T follicular helper cell (primary cell): Measurements from ENCODE around the gene B9D1.

Source experiments
- DNase-seq: peaks from one replicate; pipeline ENCODE4 v3.0.0-alpha.2; 2020; ENCODE audit warnings: low read depth
- total RNA-seq, 2 experiments: gene quantifications; one replicate each; lab custom pipeline; 2026; lab: John Stamatoyannopoulos, UW

The B9D1 gene
- 0.96 to 1.7 reads per million in 2 experiments for total RNA-seq

GRCh38 chr17:19362277-19363113 lies at the start of gene B9D1:
Gene B9D1 (minus strand): TSS chr17:19362723. CDS start chr17:19362569, 154 bp downstream.
- DNase-seq, result peak; percentile 92

GRCh38 chr17:19411631-19412030 lies 49.1 kb upstream of the B9D1 start:
- no peak for DNase-seq

GRCh38 chr17:19410875-19411620 lies 48.5 kb upstream of the B9D1 start, which contains the start of gene RNF112:
Gene RNF112 (plus strand): TSS chr17:19411232. CDS start chr17:19411409, 177 bp downstream.
- no peak for DNase-seq

GRCh38 chr17:19410091-19410490 lies 47.6 kb upstream of the B9D1 start:
- DNase-seq, result no peak

GRCh38 chr17:19409509-19409908 lies 47.0 kb upstream of the B9D1 start:
- no peak for DNase-seq

GRCh38 chr17:19409066-19409465 lies 46.5 kb upstream of the B9D1 start:
- DNase-seq, result no peak

- no peak for DNase-seq
Measured at GRCh38 chr17:19408346-19408710, 45.8 kb upstream of the B9D1 start.

- no peak for DNase-seq
Measured at GRCh38 chr17:19407601-19408345, 45.2 kb upstream of the B9D1 start.

GRCh38 chr17:19405114-19405513 lies 42.6 kb upstream of the B9D1 start:
- DNase-seq, result no peak

- no peak for DNase-seq
Measured at GRCh38 chr17:19404264-19404663, 41.7 kb upstream of the B9D1 start.

- DNase-seq, result no peak
Measured at GRCh38 chr17:19403021-19403420, 40.5 kb upstream of the B9D1 start.

GRCh38 chr17:19402171-19402570 lies 39.6 kb upstream of the B9D1 start:
- no peak for DNase-seq

- DNase-seq, result no peak
Measured at GRCh38 chr17:19401321-19402010, 38.9 kb upstream of the B9D1 start.

GRCh38 chr17:19399750-19400450 lies 37.4 kb upstream of the B9D1 start:
- no peak for DNase-seq

GRCh38 chr17:19398301-19399181 lies 36.0 kb upstream of the B9D1 start:
- DNase-seq, result no peak

- DNase-seq, result no peak
Measured at GRCh38 chr17:19397556-19398041, 35.1 kb upstream of the B9D1 start.

GRCh38 chr17:19392303-19392702 lies 29.8 kb upstream of the B9D1 start:
- DNase-seq, result no peak

GRCh38 chr17:19391432-19391831 lies 28.9 kb upstream of the B9D1 start:
- no peak for DNase-seq

- DNase-seq, result no peak
Measured at GRCh38 chr17:19390951-19391350, 28.4 kb upstream of the B9D1 start.
